Astrocyte of the spinal cord (primary cell): ENCODE data around the gene APMAP.

ENCODE experiments used
- DNase-seq: peaks from one replicate; pipeline ENCODE4 v3.0.0; 2011; ENCODE audit warnings: low read depth, low spot score
- H3K4me3 ChIP-seq: 2 replicates; pipeline ENCODE4 v1.5.1; 2011; ENCODE audit warnings: low read depth, mild to moderate bottlenecking, low read length, moderate library complexity
- in situ Hi-C: cut with HindIII; loops from 2 replicates; pipeline ENCODE4 v1.10.0; 2017; ENCODE audit warnings: low sequenced_read_pairs
- TF ChIP-seq, protein P1 (sequence below): IDR thresholded peaks from 2 replicates; pipeline ENCODE4 v1.5.1; 2012; ENCODE audit warnings: low read depth, mild to moderate bottlenecking, low read length, inconsistent platforms

The APMAP gene

DNA sequence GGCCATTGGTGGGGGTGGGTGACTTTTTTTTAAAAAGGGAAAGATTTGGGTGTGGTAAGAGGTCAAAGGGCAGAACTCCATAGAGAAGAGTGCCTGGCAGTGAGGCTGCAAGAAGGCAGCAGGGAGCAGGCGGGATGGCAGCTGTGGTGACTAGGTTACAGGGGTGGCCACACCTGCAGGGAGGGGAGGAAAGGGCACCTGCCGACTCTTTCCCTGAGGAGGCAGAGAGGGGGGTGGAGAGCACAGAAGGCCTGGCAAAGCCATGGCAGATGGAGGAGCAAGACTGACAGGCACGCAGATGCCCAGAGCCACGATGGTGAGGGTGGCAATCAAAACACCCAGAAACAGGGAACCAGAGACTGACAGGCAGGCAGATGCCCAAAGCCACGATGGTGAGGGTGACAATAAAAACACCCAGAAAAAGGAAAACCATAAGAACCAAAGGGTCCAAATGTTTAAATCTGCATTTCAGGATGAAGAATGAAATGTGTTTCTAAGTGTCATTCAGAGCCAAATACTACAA is 24.2 kb downstream of the APMAP start:
- no peak for DNase-seq
- in situ Hi-C loops: no loop called here
- H3K4me3 ChIP-seq: no peak overlapping the region
- TF ChIP-seq, protein P1, sequence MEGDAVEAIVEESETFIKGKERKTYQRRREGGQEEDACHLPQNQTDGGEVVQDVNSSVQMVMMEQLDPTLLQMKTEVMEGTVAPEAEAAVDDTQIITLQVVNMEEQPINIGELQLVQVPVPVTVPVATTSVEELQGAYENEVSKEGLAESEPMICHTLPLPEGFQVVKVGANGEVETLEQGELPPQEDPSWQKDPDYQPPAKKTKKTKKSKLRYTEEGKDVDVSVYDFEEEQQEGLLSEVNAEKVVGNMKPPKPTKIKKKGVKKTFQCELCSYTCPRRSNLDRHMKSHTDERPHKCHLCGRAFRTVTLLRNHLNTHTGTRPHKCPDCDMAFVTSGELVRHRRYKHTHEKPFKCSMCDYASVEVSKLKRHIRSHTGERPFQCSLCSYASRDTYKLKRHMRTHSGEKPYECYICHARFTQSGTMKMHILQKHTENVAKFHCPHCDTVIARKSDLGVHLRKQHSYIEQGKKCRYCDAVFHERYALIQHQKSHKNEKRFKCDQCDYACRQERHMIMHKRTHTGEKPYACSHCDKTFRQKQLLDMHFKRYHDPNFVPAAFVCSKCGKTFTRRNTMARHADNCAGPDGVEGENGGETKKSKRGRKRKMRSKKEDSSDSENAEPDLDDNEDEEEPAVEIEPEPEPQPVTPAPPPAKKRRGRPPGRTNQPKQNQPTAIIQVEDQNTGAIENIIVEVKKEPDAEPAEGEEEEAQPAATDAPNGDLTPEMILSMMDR: no peak

DNA sequence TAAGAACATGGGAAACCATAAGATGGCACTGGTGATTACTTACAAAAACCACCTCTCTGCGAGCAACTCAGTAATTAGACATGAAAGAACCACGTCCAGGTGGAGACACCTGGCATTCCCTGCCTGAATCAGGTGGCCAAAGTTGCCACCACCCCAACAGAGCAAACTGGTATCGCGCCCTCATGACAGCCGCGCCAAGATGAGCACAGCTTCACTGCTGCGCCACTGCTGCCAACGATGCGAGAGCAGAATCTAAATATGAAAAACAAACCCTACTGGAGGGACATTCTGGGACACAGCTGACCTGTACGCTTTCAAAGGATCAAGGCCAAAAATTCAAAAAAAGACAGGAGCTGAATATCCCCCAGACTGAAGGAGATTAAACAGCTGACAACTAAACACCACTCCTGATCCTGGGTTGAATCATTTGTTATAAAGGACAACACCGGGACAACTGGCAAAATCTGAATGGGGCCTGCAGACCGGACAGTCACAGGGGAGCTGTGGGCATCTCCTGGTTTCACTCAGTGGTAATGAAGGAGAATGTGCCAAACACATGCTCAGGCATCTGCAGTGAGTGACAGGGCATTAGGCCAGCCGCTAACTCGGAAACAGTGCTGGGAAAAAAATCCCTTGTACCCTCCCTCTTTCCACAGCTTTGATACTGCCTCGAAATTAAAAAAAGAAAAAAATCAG is 26.1 kb downstream of the APMAP start:
- TF ChIP-seq, protein P1: no peak
- in situ Hi-C loops: no loop called here
- no peak for DNase-seq
- no peak overlapping the region for H3K4me3 ChIP-seq

DNA sequence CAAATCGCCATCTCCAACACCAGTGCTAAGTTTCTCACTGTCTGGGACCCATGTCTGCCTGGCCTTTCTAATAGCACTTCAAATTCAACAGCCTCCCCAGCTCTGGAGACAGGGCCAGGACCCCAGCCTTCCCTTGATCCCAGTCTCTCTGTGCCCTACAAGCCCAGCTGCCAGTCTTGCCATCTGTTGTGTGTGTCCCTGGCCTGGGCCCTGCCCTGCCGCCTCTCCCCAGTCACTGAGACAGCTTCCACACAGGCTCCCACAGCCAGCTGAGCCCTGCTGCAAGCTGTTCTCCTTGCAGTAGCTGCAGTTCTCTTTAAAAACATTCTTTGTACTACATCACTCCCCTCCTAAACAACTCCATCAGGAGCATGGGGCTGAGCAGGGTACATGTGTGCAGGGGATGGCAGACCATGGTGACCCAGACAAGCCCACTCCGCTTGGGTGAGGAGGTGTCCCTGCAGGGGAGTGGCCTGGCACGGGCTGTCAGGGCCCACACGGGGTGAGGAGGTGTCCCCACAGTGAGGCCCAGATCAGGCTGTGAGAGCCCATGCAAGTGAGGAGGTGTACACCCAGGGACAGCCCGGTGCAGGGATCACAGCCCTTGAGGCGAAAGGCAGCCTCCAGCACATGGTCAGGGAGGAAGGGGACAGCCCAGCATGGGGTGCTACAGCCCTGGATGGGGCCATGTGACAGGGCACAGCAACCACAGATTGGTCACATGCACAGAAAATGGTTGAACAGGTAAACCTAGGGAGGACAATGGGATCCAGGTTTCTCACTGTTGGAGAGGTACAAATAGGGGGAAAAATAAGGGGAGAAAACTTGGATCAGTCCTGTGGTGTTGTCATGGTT is 27.3 kb downstream of the APMAP start:
- in situ Hi-C loops: no loop called here
- no peak for DNase-seq
- TF ChIP-seq, protein P1: no peak
- H3K4me3 ChIP-seq: no peak overlapping the region

DNA sequence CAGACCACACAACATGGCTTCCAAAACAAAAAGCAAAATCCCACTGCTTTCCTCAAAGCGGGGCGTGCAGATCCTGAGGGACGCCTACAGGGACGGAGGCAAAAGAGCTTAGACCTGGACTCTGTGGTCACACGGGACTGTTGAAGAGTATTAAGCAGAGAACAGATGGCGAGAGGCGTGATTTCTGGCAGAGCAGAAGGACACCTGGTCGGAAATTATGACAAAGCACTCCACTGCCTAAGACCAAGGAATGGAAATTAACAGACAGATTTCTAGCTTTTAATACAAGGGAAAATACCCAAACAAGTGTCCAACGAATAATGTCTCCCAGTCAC is 28.1 kb downstream of the APMAP start:
- in situ Hi-C loops: no loop called here
- DNase-seq: no peak
- TF ChIP-seq, protein P1: no peak
- H3K4me3 ChIP-seq: no peak overlapping the region

DNA sequence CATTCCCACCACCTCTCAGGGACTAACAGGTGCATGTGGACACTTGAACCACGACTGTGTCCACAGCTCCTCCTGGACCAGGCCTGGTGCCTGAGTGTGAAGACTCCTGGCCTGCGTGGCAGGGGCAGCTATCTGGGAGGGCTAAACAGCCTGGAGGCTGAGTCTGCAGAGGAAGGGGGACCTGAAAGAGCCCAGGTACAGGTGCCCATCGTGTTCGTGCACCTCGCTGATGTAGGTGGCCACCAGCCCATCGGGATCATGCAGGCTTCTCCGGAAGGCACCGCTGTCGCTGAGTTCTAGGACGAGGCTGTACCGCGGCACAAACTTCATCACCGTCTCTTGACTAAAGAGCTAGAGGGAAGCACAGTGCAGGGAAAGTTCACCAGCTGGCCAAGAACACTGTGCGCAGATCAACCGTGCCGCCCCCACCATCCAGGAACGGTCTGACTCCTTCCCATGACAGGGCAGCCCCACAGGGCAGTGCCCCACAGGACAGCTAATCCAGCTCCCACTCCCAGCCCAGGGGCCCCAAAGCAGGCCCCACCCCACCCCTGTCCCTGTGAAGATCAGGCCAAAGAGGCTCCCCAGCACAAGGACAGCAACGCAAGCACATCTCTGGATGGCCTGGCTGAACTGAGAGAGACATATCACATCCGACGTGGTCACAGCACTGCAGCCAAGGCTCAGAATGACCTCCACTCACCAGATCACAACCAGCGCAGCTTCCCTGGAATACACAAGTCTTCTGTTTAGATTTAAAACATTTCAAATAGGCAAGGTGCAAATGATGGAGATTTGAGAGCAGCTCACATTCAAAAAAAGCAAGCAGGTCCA is 28.7 kb downstream of the APMAP start:
- no peak for DNase-seq
- H3K4me3 ChIP-seq: no peak overlapping the region
- TF ChIP-seq, protein P1: no peak
- in situ Hi-C loops: no loop called here

DNA sequence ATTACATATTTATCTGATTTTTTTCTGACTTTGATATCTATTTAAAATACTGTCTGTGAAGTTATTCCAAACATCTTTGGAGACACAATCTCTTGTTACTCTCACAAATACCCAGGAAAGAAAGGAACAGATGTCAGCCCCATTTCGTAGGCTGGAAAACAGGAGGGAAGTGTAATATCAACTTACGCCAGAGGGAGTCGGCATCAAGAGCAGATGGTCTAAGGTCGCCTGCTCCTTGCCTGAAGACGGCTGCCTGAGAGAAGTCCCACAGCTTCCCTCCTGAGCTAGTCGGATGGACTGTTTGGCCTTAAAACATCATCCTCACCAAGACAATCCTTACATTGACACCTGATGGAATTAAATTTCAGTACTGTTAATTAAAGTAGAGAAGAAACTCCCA is 30.0 kb downstream of the APMAP start:
- in situ Hi-C loops: no loop called here
- H3K4me3 ChIP-seq: no peak overlapping the region
- DNase-seq: no peak
- TF ChIP-seq, protein P1: no peak
